GM23338 (cell line): ENCODE data around the gene DBNL. TPM values are rescaled to one million over a fixed set of nuclear protein-coding genes. Genes with fewer than 3 reads are reported as not detected.

Experiments
- ETS1 ChIP-seq: IDR thresholded peaks from 2 replicates; pipeline ENCODE4 v1.6.1; 2016; ENCODE audit warnings: antibody characterized with exemption
- POLR2AphosphoS5 ChIP-seq: IDR thresholded peaks from 2 replicates; pipeline ENCODE4 v1.6.1; 2016; ENCODE audit warnings: antibody characterized with exemption, low read depth
- STAT1 ChIP-seq: IDR thresholded peaks from one replicate; pipeline ENCODE4 v1.6.1; 2016; ENCODE audit warnings: antibody characterized with exemption; ENCODE audit not compliant: unreplicated experiment
- ZNF331 ChIP-seq: fragments of 250-450 bp; sonication (Bioruptor Pico); IDR thresholded peaks from 2 replicates; pipeline ENCODE4 v1.5.0; 2020; ENCODE audit warnings: low read depth, mild to moderate bottlenecking, moderate library complexity
- microRNA-seq: library from miRNA; unstranded; fragments of <30 nt; microRNA quantifications from one replicate; pipeline ENCODE4, GENCODE V29; 2017
- polyA plus RNA-seq: library from polyadenylated mRNA; unstranded; fragments of >200 nt; fragmentation: Nextera tagmentation; extraction: Ambion mirVana; gene quantifications from 2 replicates; pipeline ENCODE4 v1.2.1, GENCODE V29; 2016
- total RNA-seq: library from RNA; depleted of rRNA; stranded (reverse); fragments of >200 nt; shearing (Covaris generic); gene quantifications from 2 replicates; pipeline ENCODE4 v1.2.3, GENCODE V29; 2014; rRNA removed
- TF ChIP-seq, protein P1 (sequence below): fragments of 250-450 bp; sonication (Bioruptor Pico); IDR thresholded peaks from 2 replicates; pipeline ENCODE4 v1.5.0; 2020; ENCODE audit warnings: mild to moderate bottlenecking, moderate library complexity
- TF ChIP-seq, protein P2 (sequence below), 2 experiments: fragments of 200-600 bp in 1 of 2; sonication (generic) in 1 of 2; conservative IDR thresholded peaks; 2 replicates each; pipeline versions ENCODE4 v1.5.1 to v1.6.1; 2016 to 2017; ENCODE audit warnings: antibody characterized with exemption in 2 of 2, low read depth in 2 of 2, mild to moderate bottlenecking in 2 of 2, moderate library complexity in 1 of 2

Gene DBNL
- total and polyA plus RNA-seq, 2 experiments from 2014 or later = 18.1 to 49.4 TPM

- TF ChIP-seq, protein P1, sequence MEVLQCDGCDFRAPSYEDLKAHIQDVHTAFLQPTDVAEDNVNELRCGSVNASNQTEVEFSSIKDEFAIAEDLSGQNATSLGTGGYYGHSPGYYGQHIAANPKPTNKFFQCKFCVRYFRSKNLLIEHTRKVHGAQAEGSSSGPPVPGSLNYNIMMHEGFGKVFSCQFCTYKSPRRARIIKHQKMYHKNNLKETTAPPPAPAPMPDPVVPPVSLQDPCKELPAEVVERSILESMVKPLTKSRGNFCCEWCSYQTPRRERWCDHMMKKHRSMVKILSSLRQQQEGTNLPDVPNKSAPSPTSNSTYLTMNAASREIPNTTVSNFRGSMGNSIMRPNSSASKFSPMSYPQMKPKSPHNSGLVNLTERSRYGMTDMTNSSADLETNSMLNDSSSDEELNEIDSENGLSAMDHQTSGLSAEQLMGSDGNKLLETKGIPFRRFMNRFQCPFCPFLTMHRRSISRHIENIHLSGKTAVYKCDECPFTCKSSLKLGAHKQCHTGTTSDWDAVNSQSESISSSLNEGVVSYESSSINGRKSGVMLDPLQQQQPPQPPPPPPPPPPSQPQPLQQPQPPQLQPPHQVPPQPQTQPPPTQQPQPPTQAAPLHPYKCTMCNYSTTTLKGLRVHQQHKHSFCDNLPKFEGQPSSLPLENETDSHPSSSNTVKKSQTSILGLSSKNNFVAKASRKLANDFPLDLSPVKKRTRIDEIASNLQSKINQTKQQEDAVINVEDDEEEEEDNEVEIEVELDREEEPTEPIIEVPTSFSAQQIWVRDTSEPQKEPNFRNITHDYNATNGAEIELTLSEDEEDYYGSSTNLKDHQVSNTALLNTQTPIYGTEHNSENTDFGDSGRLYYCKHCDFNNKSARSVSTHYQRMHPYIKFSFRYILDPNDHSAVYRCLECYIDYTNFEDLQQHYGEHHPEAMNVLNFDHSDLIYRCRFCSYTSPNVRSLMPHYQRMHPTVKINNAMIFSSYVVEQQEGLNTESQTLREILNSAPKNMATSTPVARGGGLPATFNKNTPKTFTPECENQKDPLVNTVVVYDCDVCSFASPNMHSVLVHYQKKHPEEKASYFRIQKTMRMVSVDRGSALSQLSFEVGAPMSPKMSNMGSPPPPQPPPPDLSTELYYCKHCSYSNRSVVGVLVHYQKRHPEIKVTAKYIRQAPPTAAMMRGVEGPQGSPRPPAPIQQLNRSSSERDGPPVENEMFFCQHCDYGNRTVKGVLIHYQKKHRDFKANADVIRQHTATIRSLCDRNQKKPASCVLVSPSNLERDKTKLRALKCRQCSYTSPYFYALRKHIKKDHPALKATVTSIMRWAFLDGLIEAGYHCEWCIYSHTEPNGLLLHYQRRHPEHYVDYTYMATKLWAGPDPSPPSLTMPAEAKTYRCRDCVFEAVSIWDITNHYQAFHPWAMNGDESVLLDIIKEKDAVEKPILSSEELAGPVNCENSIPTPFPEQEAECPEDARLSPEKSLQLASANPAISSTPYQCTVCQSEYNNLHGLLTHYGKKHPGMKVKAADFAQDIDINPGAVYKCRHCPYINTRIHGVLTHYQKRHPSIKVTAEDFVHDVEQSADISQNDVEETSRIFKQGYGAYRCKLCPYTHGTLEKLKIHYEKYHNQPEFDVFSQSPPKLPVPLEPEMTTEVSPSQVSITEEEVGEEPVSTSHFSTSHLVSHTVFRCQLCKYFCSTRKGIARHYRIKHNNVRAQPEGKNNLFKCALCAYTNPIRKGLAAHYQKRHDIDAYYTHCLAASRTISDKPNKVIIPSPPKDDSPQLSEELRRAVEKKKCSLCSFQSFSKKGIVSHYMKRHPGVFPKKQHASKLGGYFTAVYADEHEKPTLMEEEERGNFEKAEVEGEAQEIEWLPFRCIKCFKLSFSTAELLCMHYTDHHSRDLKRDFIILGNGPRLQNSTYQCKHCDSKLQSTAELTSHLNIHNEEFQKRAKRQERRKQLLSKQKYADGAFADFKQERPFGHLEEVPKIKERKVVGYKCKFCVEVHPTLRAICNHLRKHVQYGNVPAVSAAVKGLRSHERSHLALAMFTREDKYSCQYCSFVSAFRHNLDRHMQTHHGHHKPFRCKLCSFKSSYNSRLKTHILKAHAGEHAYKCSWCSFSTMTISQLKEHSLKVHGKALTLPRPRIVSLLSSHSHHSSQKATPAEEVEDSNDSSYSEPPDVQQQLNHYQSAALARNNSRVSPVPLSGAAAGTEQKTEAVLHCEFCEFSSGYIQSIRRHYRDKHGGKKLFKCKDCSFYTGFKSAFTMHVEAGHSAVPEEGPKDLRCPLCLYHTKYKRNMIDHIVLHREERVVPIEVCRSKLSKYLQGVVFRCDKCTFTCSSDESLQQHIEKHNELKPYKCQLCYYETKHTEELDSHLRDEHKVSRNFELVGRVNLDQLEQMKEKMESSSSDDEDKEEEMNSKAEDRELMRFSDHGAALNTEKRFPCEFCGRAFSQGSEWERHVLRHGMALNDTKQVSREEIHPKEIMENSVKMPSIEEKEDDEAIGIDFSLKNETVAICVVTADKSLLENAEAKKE (CRISPR knock-in tag) = no peak
- no peak for TF ChIP-seq ZNF331 (CRISPR knock-in tag)
- no peak for TF ChIP-seq POLR2AphosphoS5
- TF ChIP-seq ETS1 = no peak
- no peak for TF ChIP-seq STAT1
- TF ChIP-seq, protein P2, sequence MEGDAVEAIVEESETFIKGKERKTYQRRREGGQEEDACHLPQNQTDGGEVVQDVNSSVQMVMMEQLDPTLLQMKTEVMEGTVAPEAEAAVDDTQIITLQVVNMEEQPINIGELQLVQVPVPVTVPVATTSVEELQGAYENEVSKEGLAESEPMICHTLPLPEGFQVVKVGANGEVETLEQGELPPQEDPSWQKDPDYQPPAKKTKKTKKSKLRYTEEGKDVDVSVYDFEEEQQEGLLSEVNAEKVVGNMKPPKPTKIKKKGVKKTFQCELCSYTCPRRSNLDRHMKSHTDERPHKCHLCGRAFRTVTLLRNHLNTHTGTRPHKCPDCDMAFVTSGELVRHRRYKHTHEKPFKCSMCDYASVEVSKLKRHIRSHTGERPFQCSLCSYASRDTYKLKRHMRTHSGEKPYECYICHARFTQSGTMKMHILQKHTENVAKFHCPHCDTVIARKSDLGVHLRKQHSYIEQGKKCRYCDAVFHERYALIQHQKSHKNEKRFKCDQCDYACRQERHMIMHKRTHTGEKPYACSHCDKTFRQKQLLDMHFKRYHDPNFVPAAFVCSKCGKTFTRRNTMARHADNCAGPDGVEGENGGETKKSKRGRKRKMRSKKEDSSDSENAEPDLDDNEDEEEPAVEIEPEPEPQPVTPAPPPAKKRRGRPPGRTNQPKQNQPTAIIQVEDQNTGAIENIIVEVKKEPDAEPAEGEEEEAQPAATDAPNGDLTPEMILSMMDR (conservative IDR thresholded peaks at IDR 0.05; ENCODE audit: low read depth in 2 of 2) = no peak
Observed at GRCh38 chr7:44110719-44111635, 66.5 kb downstream of the DBNL start (continued).

Small RNA genes within 50 kb of the gene (microRNA-seq; reads per million reads assigned to microRNA genes)
- gene MIR6837 (not detected), gene MIR6838 (not detected)

Other genes starting within 250 kb of the DBNL start
- 82.9 and 91.2 TPM in 2 replicates for gene MRPS24, start 175.2 kb upstream of the DBNL start, total RNA-seq
- gene MRPS24, start 175.2 kb upstream of the DBNL start, polyA plus RNA-seq = 143 and 152 TPM in 2 replicates
- gene URGCP, start 138.1 kb upstream of the DBNL start, total RNA-seq = 13.2 and 14.7 TPM in 2 replicates
- 6.6 and 7.2 TPM in 2 replicates for gene URGCP, start 138.1 kb upstream of the DBNL start, polyA plus RNA-seq
- 6.1 and 8.4 TPM in 2 replicates for gene UBE2D4, start 118.3 kb upstream of the DBNL start, total RNA-seq
- 5.8 and 6.1 TPM in 2 replicates for gene UBE2D4, start 118.3 kb upstream of the DBNL start, polyA plus RNA-seq
- gene SPDYE1, start 46.8 kb upstream of the DBNL start, total RNA-seq = not detected in 2 replicates
- 1.4 and 1.6 TPM in 2 replicates for gene SPDYE1, start 46.8 kb upstream of the DBNL start, polyA plus RNA-seq
- gene PGAM2, start 20.9 kb downstream of the DBNL start, total RNA-seq = 0.78 and 2.9 TPM in 2 replicates
- gene PGAM2, start 20.9 kb downstream of the DBNL start, polyA plus RNA-seq = 5.1 and 7.8 TPM in 2 replicates
- gene POLM, start 37.8 kb downstream of the DBNL start, total RNA-seq = 19.8 and 35.4 TPM in 2 replicates
- gene POLM, start 37.8 kb downstream of the DBNL start, polyA plus RNA-seq = 7.1 and 8.0 TPM in 2 replicates
- gene AEBP1, start 59.6 kb downstream of the DBNL start, total RNA-seq = 36.7 and 42.0 TPM in 2 replicates
- 15.1 and 16.0 TPM in 2 replicates for gene AEBP1, start 59.6 kb downstream of the DBNL start, polyA plus RNA-seq
- gene POLD2, start 78.8 kb downstream of the DBNL start, total RNA-seq = 111 and 127 TPM in 2 replicates
- gene POLD2, start 78.8 kb downstream of the DBNL start, polyA plus RNA-seq = 101 and 108 TPM in 2 replicates
- 2.4 TPM in 1 of 2 replicates, not detected in the other for gene MYL7, start 96.6 kb downstream of the DBNL start, total RNA-seq
- gene MYL7, start 96.6 kb downstream of the DBNL start, polyA plus RNA-seq = 4.8 and 8.3 TPM in 2 replicates
- gene GCK, start 144.7 kb downstream of the DBNL start, total RNA-seq = 7.3 and 9.3 TPM in 2 replicates
- 6.1 and 7.7 TPM in 2 replicates for gene GCK, start 144.7 kb downstream of the DBNL start, polyA plus RNA-seq
- 94.5 and 114 TPM in 2 replicates for gene YKT6, start 156.3 kb downstream of the DBNL start, total RNA-seq
- gene YKT6, start 156.3 kb downstream of the DBNL start, polyA plus RNA-seq = 29.2 and 33.5 TPM in 2 replicates